Activated T-helper 1 cell treated with anti-CD3 and anti-CD28 coated beads, Interleukin-12 subunit alpha, Interleukin-12 subunit beta, Interleukin-2, Interleukin-4 antibody, amounts not matched to agents 30 ng/mL and 10 ng/mL and 1 ng/mL, durations not matched to agents 14 hours and 24 hours and 36 hours (primary cell): ENCODE data around the gene CEP131. TPM values are rescaled to one million over a fixed set of nuclear protein-coding genes. Genes with fewer than 3 reads are reported as not detected.

Experiments
- DNase-seq: peaks from one replicate; pipeline ENCODE4 v3.0.0; 2021; ENCODE audit warnings: low spot score
- H3K27ac Mint-ChIP-seq: one replicate; pipeline ENCODE4 v1.8.0; 2021; ENCODE audit warnings: mild to moderate bottlenecking, mixed read lengths
- H3K27me3 Mint-ChIP-seq: one replicate; pipeline ENCODE4 v1.8.0; 2022; ENCODE audit warnings: mild to moderate bottlenecking, moderate library complexity, mixed read lengths; ENCODE audit not compliant: insufficient read depth
- H3K36me3 Mint-ChIP-seq: one replicate; pipeline ENCODE4 v1.8.0; 2021; ENCODE audit warnings: low read depth, mixed read lengths
- H3K4me1 Mint-ChIP-seq: one replicate; pipeline ENCODE4 v1.8.0; 2021; ENCODE audit warnings: low read depth, mixed read lengths
- H3K4me3 Mint-ChIP-seq: one replicate; pipeline ENCODE4 v1.8.0; 2021; ENCODE audit warnings: mild to moderate bottlenecking, moderate library complexity, mixed read lengths
- H3K9me3 Mint-ChIP-seq: one replicate; pipeline ENCODE4 v1.8.0; 2021; ENCODE audit warnings: mixed read lengths
- intact Hi-C: fragments of 100-400 bp; cut with micrococcal nuclease; formaldehyde crosslinking; loops from one replicate; pipeline ENCODE4 v1.15.1; 2024
- total RNA-seq: library from RNA; stranded (reverse); gene quantifications from 2 replicates; pipeline ENCODE4 v1.2.3, GENCODE V29; 2022

CEP131 gene
- total RNA-seq, 1 donor from 2014 or later = 17.5 TPM

DNA sequence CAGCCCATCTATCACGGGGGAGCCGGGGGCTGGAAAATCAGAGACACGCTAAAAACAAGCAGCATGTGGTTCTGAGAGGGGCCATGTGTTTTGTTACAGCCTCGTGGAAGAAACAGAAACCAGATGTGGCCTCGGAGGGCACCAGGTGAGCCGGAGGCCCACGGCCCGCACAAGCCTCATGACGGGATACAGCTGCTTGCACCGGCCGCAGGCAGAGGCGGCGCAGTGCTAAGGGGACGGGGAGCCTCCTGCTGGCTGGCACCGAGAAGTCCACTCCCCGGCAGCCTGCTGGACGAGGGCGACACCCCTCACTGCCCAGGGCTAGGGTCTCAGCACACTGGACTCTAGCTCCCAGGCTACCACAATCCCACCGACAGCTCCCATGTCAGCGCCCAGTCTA, 35.5 kb upstream of the CEP131 start:
- intact Hi-C loops = no loop called here
- DNase-seq = no peak
- Mint-ChIP-seq H3K4me1 (no peaks in the 10 kb centered on the region), H3K36me3 (peaks cover 10% of the 10 kb centered on the region), H3K27ac (no peak overlapping the region), H3K27me3 (no peaks in the 10 kb centered on the region), H3K4me3 (no peak overlapping the region), H3K9me3 (no peaks in the 10 kb centered on the region)

DNA sequence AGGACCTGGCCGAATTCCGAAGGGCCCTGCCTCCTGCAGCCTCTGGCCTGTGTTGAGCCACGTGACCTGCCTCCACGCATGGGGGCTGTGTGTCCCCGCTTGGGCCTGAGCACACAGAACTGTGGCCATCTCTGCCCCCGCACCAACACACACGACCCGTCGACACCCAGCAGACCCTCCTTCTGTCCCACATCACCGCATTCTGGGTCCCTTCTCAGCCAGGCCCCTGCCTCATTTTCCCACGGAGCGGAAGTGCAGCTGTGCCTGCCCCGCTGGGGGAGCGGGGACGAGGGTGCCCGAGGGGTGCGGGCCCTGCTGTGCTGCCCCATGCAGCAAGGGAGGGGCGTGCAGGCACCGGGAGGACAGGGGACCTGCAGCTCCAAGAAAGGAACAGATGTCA, 34.8 kb upstream of the CEP131 start:
- Mint-ChIP-seq H3K27me3 (no peaks in the 10 kb centered on the region), H3K27ac (no peak overlapping the region), H3K4me1 (no peaks in the 10 kb centered on the region), H3K4me3 (no peak overlapping the region), H3K9me3 (no peaks in the 10 kb centered on the region), H3K36me3 (peaks cover 13% of the 10 kb centered on the region)
- no peak for DNase-seq
- intact Hi-C loops = no loop called here

DNA sequence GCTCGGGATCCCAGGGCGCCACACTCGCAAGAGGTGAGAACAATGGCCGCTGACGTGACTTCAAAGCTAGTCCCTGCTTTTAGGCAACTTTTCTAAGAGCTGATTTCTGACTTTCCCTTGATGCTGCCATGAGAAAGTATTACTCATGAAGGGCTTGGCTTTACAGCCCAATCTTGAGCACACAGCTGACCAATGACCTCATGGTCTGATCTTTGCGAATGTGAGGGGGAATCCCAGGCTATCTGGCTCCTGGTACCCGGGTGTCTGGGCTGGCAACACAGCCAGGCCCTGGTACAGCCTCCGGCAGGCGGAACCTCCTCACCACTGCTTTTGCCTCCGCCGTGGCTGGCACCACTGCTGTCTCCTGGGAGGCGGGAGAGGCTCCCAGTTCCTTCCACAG, 33.9 kb upstream of the CEP131 start:
- Mint-ChIP-seq H3K9me3 (no peaks in the 10 kb centered on the region), H3K27me3 (no peaks in the 10 kb centered on the region), H3K4me3 (no peak overlapping the region), H3K27ac (no peak overlapping the region), H3K4me1 (no peaks in the 10 kb centered on the region), H3K36me3 (peaks cover 15% of the 10 kb centered on the region)
- intact Hi-C loops = no loop called here
- DNase-seq = no peak

GRCh38 chr17:81254955-81255717, 32.4 kb upstream of the CEP131 start:
- Mint-ChIP-seq H3K36me3 (peaks cover 19% of the 10 kb centered on the region), H3K27ac (no peak overlapping the region), H3K4me1 (no peaks in the 10 kb centered on the region), H3K4me3 (no peak overlapping the region), H3K27me3 (no peaks in the 10 kb centered on the region), H3K9me3 (no peaks in the 10 kb centered on the region)
- intact Hi-C loops = no loop called here
- DNase-seq = no peak

- Mint-ChIP-seq H3K9me3 (no peaks in the 10 kb centered on the region), H3K4me3 (no peak overlapping the region), H3K36me3 (peaks cover 15% of the 10 kb centered on the region), H3K27me3 (no peaks in the 10 kb centered on the region), H3K27ac (peak overlapping the region; percentile 14), H3K4me1 (no peaks in the 10 kb centered on the region)
- peak; percentile 38 for DNase-seq
- intact Hi-C loops = loop anchor here (1.0 to 2.0 kb wide), 5 partner anchors 42 to 300 kb away; partner anchors contain the start of genes ACTG1 and SLC38A10
These were observed 30.8 kb upstream of the CEP131 start for GRCh38 chr17:81253358-81254131.

GRCh38 chr17:81252987-81253329, 30.2 kb upstream of the CEP131 start:
- Mint-ChIP-seq H3K27me3 (no peaks in the 10 kb centered on the region), H3K36me3 (peaks cover 15% of the 10 kb centered on the region), H3K4me1 (no peaks in the 10 kb centered on the region), H3K4me3 (no peak overlapping the region), H3K9me3 (no peaks in the 10 kb centered on the region), H3K27ac (no peak overlapping the region)
- DNase-seq = no peak
- intact Hi-C loops = loop anchor here (1.0 to 2.0 kb wide), 5 partner anchors 42 to 300 kb away; partner anchors contain the start of genes ACTG1 and SLC38A10

- Mint-ChIP-seq H3K36me3 (peaks cover 15% of the 10 kb centered on the region), H3K4me3 (no peak overlapping the region), H3K4me1 (no peaks in the 10 kb centered on the region), H3K9me3 (no peaks in the 10 kb centered on the region), H3K27me3 (no peaks in the 10 kb centered on the region), H3K27ac (no peak overlapping the region)
- intact Hi-C loops = loop anchor here (2.0 kb wide), 1 partner anchor 260 kb away; the partner anchor contains the start of gene ACTG1
- no peak for DNase-seq
These were observed 29.7 kb upstream of the CEP131 start for GRCh38 chr17:81252326-81252986.

- no peaks in the 10 kb centered on the region for H3K9me3 Mint-ChIP-seq
- H3K27ac Mint-ChIP-seq = no peak overlapping the region
- DNase-seq = no peak
- no peaks in the 10 kb centered on the region for H3K4me1 Mint-ChIP-seq
- peaks cover 13% of the 10 kb centered on the region for H3K36me3 Mint-ChIP-seq
- intact Hi-C loops = loop anchor here (2.0 kb wide), 1 partner anchor 261 kb away; the partner anchor contains the start of gene ACTG1
- no peaks in the 10 kb centered on the region for H3K27me3 Mint-ChIP-seq
- no peak overlapping the region for H3K4me3 Mint-ChIP-seq
These were observed 29.0 kb upstream of the CEP131 start for GRCh38 chr17:81251709-81252301.

DNA sequence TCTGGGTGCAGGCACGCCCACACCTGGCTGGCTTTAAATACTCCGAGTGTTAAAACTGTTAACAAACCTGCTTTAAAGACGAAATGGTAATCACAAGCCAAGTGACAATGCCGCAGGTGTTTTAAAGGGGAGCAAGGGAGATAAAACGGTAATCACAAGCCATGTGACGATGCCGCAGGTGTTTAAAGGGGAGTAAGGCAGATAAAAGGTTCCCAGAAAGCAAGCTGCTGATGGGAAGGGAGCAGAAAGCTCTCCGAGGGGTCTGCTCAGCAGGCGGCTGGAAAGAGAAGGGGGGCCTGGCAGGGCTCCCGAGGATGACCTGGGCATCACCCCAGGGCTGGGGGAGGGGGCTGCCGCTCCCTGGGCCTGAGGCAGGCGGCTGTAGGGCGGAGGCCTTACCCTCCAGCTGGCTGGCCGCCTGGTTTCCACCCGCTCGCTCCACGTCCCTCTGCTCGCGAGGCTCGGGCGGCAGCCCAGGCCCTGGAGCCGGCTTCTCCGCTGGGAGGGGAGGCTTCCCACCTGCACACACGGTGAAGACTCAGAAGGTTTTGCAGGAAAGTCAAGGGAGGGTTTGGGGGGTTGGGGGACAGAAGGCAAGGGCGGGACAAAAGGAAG, 28.4 kb upstream of the CEP131 start:
- intact Hi-C loops = no loop called here
- Mint-ChIP-seq H3K27ac (no peak overlapping the region), H3K9me3 (no peaks in the 10 kb centered on the region), H3K27me3 (no peaks in the 10 kb centered on the region), H3K36me3 (peaks cover 13% of the 10 kb centered on the region), H3K4me3 (no peak overlapping the region), H3K4me1 (no peaks in the 10 kb centered on the region)
- DNase-seq = no peak

DNA sequence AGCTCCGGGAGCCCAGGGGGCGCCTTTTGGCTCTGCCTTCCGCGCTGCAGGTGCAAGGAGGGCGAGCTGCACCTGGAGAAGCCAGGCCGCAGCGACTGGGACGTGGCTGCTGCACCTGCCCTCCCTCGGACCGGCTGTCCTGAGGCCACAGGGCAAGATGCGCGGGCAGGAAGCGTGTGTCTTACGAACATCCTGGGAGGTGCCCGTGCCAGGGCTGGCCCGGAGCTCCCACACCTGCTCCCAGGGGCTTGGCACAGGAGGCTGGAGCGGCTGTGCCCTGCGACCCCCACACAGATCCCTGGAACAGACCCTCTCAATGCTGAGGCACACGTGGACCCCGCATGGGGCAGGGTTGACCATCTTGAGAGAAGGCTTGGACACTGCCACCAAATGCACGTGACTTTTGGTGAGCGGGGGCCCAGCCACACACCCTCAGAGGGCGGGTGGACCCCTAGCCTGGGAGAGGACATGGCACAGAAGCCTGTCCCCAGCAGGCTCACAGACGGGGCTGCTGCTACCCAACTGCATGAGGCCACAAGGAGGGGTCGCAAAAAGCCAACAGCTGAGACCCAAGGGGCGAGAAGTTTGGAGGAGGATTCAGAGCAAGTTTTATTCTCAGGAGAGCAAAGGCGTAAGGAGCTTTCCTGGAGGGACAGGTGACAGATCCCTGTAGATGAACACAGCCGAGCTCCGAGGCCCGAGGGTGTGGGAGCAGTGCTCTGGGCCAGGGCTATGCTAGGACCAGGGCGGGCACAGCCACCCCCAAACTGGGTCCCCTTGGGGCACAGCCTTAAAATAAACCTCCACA, 27.7 kb upstream of the CEP131 start:
- H3K9me3 Mint-ChIP-seq = no peaks in the 10 kb centered on the region
- H3K36me3 Mint-ChIP-seq = peaks cover 13% of the 10 kb centered on the region
- H3K4me3 Mint-ChIP-seq = no peak overlapping the region
- no peaks in the 10 kb centered on the region for H3K27me3 Mint-ChIP-seq
- no peaks in the 10 kb centered on the region for H3K4me1 Mint-ChIP-seq
- intact Hi-C loops = no loop called here
- no peak overlapping the region for H3K27ac Mint-ChIP-seq
- no peak for DNase-seq

- no peak overlapping the region for H3K27ac Mint-ChIP-seq
- H3K9me3 Mint-ChIP-seq = no peaks in the 10 kb centered on the region
- H3K36me3 Mint-ChIP-seq = peaks cover 13% of the 10 kb centered on the region
These were observed 26.7 kb upstream of the CEP131 start for GRCh38 chr17:81249223-81250040.

More at GRCh38 chr17:81249223-81250040, 26.7 kb upstream of the CEP131 start:
- DNase-seq = no peak
- H3K4me1 Mint-ChIP-seq = no peaks in the 10 kb centered on the region
- intact Hi-C loops = no loop called here
- no peak overlapping the region for H3K4me3 Mint-ChIP-seq
- H3K27me3 Mint-ChIP-seq = no peaks in the 10 kb centered on the region
